22Rv1 (cell line): ENCODE results near the gene NCKAP5.

ENCODE experiments used
- CTCF ChIP-seq: fragments of 450-650 bp; IDR thresholded peaks from 2 replicates; pipeline ENCODE4 v1.5.1; 2017; ENCODE audit warnings: mild to moderate bottlenecking
- ZFX ChIP-seq: fragments of 450-650 bp; IDR thresholded peaks from 2 replicates; pipeline ENCODE4 v1.6.1; 2017; ENCODE audit warnings: antibody characterized with exemption, borderline replicate concordance

- no peak for TF ChIP-seq CTCF
- TF ChIP-seq ZFX = no peak
Measured at GRCh38 chr2:133589456-133589855, 21.2 kb upstream of the NCKAP5 start.
